Cerebellar nuclear complex (tissue), 1 donor: ENCODE data around the gene IGFALS.
"Not testable (repeated sequence)": the region's sequence is repeated elsewhere in the genome, so short reads cannot be mapped to it uniquely, and the experiment has no call there.

ENCODE experiments used
- DNase-seq, 2 experiments: peaks; one replicate each; lab custom pipeline; 2025; lab: John Stamatoyannopoulos, UW

IGFALS gene

DNA sequence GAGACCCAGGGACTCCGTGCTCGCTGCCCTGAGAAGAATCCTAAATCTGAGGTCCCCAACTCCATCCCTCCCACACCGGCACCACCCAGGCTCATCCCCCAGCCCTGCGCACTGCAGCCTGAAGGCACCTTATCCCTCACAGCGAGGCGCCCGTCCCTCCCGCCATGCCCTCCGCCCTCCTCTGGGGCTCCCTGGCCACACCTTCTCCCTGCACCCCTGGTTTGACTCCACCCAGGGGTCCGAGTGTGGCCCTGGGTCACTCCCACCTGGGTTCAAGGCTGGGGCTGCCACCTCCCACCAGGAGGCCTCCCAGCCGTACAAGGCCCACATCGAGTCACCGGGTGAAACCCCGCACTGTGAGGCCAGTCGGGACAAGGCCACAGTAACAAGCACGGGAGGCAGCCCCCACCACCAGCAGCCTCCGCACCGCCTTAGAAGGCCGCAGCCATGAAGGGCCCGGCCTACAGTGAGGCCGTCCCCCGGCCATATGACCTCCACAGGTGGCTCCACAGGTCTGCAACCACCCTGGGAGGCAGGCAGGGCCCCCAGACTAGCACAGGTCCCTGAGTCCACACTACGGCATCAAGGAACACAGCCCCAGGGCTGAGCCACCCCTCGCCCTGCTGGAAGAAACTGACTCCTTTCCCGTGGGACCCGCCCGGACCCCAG is 24.8 kb upstream of the IGFALS start:
- DNase-seq = no peak

DNA sequence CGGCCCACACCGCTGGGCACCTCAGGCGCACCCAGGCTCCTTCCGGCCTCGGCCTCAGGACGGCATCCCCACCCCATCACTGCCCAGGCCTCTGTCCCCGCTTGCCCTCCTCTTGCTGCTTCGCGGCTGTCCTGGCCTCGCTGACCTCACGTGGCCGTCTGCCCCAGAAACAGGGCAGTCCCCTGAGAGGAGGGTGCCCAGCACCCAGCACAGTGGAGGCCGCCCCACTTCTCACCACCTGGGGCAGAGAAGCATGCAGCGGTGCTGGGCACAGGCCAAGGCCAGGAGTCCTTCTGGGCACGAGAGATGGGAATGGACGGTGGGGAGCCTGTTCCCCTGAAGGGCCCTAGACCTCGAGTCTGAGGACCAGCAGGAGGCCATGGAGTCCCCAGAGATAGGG is 24.2 kb upstream of the IGFALS start:
- DNase-seq = no peak

DNA sequence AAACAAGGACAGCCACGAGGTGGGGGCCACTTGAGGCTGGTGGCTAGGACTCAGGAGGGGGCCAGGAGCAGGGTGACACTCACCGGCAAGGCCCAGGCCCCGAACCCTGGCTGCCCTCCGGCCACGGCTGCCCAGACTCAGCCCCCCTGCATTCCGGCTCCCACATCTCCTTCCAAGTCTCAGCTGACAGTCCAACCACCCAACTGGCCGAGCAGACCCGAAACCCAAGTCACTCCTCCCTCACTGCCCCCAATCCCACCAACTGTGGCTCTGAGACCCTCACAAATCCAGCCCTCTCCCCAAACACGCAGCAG is 23.7 kb upstream of the IGFALS start:
- DNase-seq = no peak

DNA sequence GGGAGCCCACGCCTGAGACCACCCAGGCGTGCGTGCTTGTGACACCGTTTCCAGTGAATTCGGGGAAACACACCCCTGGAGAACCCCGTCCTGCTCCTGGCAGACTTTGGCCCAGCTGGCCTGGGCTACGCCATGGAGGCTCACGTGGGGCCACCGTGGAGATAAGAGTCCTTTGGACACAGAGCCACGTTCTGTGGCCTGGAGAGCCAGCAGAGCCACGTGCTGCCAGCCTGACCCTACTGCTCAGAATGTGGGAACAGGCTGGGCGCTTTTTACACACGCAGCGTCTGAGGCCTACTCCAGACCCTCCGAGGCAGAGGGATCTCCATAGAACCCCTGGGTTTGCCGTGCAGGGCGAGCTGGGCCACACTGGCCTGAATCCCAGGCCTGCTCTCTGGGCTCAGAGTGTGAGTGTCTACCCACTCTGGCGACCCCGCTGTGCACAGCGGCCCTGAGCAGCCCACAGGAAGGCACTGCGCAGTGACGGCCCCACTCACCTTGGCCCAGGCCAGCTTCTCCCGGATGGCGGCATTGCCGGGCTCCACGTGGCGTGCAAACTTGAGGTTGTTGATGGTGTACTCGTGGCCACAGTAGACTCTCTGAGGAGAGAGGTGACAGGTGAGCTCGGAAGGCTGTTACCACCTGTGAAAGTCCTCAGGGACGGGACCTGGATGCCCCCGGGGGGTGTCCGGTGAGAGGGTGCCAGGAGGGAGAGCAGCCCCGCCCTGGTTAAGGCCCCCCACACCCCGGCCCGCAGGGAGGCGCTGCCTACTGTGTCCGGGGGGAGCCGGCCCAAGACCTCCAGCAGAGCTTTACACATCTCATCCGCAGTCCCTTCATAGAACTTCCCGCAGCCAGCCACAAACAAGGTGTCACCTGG is 23.1 kb upstream of the IGFALS start:
- DNase-seq = no peak

DNA sequence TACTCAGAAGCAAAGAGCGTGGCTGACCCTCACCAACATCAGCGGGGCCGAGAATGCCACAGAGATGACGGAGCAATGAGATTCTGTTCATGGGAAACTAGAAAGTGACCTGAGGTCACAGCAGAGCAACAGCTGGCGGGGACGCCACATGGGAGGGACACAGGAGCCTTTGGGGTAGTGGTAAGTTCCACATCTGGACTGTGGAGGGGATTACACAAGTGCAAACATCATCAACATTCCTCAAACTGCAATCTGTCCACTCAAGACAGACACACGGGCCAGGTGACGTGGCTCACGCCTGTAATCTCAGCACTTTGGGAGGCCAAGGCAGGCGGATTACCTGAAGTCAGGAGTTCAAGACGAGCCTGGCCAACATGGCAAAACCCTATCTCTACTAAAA is 22.0 kb upstream of the IGFALS start:
- no peak for DNase-seq

DNA sequence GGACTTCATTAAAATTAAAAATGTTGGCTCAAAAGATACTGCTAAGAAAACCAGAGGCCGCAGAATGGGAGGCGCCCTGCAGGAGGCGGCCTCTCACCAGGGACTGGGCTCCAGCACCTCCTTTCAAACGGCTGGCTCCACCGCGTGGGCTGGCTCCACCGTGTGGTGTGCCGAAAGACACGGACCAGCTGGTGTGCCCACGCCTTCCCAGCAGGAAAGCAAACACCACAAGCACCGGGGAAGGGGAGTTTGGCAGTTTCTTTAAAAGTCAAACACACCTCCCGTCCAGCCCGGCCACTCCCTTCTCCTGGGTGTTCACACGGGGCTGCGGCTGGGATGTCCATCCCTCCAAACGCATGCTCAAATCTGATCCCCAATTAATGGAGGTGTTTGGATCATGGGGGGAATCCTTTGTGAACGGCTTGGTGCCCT is 19.2 kb upstream of the IGFALS start:
- peak in 1 of 2 experiments; percentile 2 for DNase-seq

DNA sequence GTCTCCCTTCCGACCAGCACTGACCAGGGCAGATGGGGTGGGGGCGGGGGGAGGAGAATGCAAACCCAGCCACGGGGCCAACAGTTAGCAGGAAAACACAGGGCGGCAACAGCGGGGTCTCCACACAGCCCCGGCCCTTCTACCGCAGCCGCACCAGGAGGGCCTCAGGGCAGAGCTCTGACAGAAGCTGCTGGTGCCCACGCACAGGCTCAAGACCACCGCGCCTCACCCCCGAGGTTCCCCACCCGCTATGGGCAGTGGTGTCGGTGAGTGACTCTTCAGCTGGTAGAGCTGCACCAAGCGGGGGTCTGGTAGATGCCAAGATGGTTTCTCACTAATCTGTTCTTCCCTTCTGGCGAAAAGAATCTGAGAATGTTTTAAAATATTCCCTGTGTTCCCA is 17.0 kb upstream of the IGFALS start:
- DNase-seq = no peak

DNA sequence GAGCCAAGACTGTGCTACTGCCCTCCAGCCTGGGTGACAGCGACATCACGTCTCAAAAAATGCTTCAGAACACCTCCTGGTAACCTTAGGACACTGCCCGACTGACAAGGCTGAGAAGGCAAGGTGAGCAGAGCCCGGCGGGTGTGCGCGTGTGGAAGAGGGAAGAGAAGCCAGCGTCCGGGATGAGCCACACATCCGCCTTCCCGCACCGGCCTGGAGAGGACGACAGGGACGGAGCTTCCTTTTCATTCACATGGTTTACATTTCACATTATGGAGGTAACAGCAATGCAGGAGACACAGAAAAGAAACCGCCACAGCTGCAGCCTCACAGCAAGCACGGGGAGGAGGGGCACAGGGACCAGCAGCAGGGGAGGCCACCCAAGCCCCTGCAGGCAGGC is 16.6 kb upstream of the IGFALS start:
- no peak for DNase-seq

DNA sequence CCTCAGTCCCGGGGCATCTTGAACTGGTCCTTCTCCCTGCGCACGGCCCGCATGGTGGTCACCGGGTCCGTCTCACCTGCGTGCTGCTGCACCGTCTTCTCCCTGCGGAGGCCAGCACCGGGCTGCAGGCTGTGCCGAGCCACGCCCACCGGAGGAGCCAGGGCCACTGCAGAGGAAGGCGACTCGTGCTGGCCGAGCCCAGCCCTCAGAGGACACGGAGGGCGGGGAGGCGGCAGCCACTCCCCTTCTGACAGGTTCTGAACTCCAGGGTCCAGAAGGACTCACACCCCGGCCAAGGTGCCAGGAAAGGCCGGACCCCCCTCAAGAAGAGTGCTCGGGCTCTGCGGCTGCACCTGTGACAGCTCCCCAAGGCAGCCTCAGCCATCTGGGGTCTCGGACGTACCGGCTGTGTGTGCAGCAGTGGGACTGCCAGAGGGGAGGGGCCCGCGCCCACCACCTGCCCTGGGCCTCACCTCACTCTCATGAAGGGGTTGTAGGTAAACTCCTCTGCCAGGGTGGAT is 15.8 kb upstream of the IGFALS start:
- no peak for DNase-seq

DNA sequence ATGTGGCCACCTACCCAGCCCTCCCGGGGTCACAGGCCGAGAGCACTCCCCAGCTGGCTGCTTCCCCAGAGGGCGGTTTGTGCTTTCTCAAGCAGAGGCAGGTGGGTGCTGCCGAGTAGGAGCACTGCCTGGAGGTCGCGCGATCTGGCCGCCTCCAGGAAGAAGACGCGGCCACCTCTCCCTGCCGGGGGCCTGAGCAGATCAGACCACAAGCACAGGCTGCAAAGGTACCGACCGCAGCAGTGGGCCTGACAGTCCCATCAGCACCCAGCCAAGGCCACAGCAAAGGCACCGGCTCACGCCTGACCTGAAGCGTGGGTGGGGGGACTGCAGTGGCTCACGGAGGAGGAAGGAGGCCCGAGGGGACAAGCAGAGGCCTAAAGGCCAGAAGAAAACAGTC is 15.2 kb upstream of the IGFALS start:
- no peak for DNase-seq

DNA sequence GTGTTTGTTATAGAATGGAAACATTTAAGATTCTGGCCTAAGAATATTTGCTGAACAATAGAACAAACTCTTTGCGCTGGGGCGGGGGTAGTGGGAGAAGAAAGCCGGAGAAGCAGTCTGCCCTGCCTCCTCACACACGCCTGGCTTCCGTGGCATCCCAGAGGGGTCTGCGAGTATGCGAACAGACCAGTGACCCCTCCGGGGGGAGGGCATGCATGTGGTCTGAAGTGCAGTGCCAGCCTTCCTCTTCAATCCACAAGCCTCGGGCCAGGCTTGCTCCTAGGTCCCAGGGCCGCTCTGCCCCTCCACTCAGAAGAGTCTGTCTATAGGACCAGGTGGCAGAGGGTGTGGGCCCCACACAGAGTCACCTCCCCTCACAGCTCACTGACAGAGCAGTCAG is 14.1 kb upstream of the IGFALS start:
- DNase-seq = no peak

DNA sequence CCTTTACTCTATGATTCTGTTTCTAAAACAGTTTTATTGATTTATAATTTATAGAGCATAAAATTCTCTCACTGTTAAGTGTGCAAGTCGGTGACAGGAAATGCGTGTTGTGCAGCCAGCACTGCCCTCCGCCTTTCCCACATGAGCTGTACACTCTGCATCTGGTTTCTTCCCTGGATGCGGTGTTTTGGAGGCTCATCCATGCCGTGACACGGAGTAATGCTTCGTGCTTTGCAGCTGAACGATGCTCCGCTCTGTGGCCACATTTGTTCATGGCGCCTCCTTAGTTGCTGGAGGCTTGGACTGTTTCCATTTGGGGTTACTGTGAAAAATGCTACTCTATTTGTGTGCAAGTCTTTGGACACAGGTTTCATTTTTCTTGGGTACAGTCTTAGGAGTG is 7.2 kb upstream of the IGFALS start:
- DNase-seq = no peak

DNA sequence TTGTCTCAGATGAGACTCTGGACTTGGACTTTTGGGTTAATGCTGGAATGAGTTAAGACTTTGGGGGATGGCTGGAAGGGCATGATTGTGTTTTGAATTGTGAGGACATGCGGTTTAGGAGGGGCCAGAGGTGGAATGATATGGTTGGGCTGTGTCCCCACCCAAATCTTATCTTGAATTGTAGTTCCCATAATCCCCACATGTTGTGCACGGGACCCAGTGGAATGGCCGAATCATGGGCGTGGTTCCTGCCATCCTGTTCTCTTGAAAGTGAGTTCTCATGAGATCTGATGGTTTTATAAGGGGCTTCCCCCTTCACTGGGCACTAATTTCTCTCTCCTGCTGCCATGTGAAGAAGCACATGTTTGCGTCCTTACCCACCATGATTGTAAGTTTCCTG is 5.8 kb upstream of the IGFALS start:
- not testable (repeated sequence) for DNase-seq

DNA sequence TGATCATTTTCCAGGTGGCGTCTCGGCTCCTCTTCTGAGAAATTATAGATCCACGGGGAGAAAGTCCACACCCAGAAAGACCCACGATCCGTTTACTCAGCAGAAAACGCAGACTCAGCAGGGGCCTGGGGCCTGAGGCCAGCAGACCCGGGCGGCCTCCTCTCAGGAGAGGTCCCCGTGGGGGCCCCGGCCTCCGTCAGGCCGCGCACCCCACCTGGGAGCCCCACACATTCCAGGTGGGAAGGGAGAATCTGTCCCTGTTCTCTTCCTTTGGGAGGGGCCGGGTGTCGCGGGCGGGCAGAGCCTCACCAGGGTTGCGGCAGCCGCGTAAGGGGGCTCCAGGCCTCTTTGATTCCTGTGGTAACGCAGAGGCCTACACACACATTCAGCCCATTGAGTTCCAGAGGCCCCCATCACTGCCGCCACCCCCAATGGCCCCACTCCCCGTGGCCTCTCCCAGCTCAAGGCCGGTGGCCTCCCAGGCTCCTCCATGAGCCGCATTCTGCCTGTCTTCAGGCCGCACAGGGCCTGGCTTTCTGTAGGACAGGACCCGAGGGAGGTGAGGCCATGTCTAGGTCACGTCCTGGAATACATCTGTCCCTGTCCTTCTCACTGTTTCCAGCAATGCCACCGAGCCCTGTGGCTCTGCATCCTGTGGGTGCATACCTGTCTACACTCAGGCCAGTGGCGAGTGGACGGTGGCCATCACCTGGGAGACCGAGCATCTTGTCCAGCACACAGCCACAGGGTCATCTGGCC is 1.6 kb upstream of the IGFALS start:
- no peak for DNase-seq

DNA sequence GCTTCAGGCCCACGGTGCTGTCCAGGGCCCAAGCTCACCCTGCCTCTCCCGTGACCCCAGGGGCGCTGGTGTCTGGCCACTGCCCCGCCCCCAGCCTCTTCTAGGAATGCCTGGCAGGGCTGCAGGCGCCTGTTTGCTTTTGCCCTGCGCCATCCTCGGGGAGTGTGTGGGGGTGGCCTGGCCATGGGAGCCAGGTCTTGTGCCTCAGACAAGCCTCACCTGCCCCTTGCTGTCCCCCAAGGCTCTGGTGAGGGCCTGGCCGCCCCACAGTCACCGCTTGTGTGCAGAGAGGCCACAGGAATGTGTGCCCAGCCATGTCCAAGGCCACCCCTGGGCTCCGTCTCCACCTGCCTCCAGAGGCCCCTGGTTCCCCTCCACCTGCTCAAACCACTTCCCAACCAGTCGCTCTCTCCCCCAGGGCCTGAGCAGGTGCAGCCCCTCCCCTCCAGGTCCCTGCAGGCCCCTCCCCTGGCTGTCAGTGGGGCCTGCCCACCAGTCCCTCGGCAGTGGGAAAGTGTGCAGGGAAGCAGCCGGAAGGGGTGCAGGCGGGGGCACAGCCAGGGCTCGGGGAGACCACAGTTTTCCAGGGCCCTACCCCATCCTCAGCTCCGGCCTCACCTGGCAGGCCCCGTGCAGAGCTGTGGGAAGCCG is 841 bp upstream of the IGFALS start:
- DNase-seq = no peak

DNA sequence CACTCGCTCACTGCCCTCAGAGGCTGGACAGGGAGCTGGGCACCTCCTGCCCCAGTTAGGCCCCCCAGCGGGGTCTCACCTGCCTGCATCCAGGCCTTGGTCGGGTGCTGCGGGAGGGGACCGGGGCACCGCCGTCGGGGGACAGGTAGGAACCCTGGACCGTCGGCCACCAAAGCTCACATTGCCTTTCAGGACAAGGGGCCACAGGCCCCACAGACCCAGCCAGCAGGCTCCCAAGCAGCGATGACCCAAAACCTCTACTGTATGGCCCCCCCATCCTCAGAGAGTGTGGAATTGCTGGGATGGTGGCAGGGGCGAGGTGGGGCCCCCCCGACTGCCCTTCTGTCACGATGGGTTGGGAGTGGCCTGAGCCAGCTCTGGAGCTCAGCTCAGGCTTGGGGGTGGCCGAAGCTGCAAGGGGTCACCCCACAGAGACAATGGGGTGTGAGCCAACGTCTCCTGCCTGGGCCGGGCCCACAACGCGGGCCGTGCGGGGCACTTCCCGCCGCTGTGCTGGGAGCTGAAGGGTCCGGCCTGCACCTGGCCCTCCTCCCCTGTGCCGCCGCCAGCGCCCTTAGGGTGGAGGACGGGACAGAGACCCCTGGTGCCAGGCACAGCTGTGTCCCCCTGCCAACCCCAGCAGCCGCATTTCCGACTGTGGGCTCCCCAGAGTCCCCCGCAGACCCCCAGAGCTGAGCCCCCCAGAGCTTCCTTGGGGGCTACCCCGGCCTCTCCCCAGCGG is 498 bp downstream of the IGFALS start:
- DNase-seq = no peak

DNA sequence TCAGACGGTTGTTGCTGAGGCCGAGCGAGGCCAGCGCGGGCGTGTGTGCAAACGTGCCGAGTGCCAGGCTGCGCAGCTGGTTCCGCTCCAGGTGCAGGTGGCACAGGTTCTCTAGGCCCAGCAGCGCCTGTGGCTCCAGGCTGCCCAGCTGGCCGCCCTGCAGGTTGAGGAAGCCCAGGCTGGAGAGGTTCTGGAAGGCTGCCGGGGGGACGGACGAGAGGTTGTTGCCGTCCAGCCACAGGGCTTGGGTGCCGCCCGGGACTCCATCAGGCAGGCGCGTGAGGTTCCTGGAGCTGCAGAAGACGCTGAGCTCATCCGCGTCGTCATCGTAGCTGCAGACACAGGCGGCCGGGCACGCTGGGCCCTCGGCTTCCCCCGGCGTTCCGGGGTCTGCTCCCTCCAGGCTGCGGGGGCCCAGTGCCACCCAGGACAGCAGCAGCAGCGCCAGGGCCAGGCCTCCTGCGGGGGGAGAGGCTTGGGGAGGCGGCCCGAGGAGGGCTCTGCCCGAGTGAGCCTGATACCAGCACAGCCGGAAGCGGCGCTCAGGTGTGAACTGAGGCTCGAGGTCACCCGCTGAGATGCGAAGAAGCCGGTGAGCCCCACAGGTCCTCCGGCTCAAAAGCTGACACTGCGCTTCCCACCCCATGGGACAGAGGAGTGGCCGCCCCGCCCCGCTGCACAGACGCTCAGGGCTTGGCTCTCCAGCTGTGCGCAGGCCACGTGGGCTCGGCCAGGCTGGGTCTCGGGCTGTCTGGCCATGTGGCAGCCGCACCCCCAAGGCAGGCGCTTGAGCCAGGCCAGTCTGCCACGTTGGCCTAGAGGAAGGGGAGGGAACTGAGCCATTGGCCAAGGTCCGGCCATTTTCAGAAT is 1.3 kb downstream of the IGFALS start:
- no peak for DNase-seq

DNA sequence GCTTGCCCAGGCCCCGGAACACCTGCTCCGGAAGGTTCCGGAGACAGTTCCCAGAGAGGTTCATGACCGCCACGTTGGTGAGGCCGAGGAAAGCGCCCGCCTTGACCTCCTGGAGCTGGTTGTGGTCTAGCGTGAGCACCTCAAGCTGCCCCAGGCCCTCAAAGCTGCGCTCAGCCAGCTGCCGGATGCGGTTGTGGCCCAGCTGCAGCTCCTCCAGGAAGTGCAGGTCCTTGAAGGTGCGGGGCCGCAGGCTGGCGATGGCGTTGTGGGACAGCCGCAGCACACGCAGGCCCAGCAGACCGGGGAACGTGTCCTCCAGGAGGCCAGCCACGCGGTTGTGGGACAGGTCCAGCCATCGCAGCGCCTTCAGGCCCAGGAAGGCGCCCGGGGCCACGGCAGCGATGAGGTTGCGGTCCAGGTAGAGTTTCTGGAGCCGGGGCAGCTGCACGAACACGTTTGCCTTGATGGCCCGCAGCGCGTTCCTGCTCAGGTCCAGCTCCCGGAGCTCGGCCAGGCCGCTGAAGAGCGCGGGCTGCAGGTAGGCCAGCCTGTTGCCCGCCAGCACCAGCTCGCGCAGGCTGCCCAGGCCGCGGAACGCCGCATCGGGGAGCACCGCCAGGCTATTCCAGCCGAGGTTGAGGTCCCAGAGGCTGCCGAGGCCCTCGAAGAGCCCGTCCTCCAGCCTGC is 2.1 kb downstream of the IGFALS start:
- no peak for DNase-seq

DNA sequence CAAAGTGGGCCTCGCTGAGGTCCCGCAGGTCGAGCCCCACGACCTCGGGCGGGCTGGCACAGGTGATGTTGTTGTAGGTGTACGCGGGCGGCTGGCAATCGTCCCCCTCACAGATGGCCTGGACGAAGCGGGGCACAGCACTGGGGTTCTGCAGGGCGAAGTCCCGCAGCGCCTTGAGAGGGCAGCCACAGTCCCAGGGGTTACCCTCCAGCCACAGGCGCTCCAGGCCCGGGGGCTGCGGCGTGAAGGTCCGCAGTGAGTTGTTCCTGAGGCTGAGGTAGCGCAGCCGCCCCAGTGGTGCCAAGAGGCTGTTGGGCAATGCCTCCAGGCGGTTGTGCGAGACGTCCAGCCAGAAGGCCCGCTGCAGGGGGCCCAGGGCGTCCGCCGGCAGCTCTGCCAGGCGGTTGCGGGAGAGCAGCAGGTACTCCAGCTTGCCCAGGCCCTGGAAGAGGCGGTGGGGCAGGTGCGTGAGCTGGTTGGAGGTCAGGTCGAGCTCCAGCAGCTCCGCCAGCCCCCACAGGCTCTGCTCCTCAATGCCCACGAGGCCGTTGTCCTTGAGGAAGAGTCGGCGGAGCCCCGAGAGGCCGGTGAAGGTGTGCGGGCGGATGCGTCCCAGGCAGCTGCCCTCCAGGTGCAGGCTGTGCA is 2.8 kb downstream of the IGFALS start:
- DNase-seq = no peak

DNA sequence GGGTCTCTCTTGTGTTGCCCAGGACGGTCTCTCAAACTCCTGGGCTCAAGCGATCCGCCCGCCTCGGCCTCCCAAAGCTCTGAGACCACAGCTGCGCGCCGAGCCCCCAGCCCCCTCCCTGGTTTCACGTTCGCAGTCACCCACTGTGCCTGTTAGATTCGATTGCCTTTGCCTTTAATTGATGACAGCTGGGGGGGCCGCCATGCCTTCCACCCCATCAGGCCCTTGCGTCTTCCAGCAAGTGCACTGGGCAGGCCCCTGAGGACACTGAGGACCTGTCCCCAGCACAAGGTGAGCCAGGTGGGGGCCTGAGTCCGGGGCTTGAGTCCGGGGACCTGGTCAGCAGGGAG is 3.3 kb downstream of the IGFALS start:
- no peak for DNase-seq
